GM19372 (cell line): ENCODE data around the gene SAFB2.
A peak's percentile ranks its signal among the peaks of the same experiment; 100 is the strongest.

Experiments
- ATAC-seq: cut with Tn5 transposase; IDR thresholded peaks from one replicate; pipeline ENCODE4 v1.9.1; 2021; ENCODE audit warnings: mild to moderate bottlenecking, low read depth, moderate library complexity; ENCODE audit not compliant: unreplicated experiment

Gene SAFB2

GRCh38 chr19:5622465-5623396 lies at the start of gene SAFB2, which contains the start of gene SAFB:
TSS of gene SAFB2 (minus strand) at chr19:5622776. CDS start at chr19:5622715, 61 bp downstream.
TSS of gene SAFB (plus strand) at chr19:5623083. CDS start at chr19:5623206, 123 bp downstream.
- ATAC-seq, result peak; percentile 90

- no peak for ATAC-seq
Observed at GRCh38 chr19:5671600-5671999, 49.0 kb upstream of the SAFB2 start.

- ATAC-seq, result no peak
Observed at GRCh38 chr19:5669212-5669611, 46.6 kb upstream of the SAFB2 start.

GRCh38 chr19:5667751-5668271 lies 45.2 kb upstream of the SAFB2 start:
- no peak for ATAC-seq

- ATAC-seq, result no peak
Observed at GRCh38 chr19:5666921-5667610, 44.5 kb upstream of the SAFB2 start.

- ATAC-seq, result no peak
Observed at GRCh38 chr19:5665781-5666513, 43.4 kb upstream of the SAFB2 start.

GRCh38 chr19:5664515-5664914 lies 41.9 kb upstream of the SAFB2 start:
- no peak for ATAC-seq

GRCh38 chr19:5663904-5664303 lies 41.3 kb upstream of the SAFB2 start:
- no peak for ATAC-seq

GRCh38 chr19:5661483-5661882 lies 38.9 kb upstream of the SAFB2 start:
- ATAC-seq, result no peak

- ATAC-seq, result no peak
Observed at GRCh38 chr19:5655412-5655811, 32.8 kb upstream of the SAFB2 start.

- no peak for ATAC-seq
Observed at GRCh38 chr19:5654931-5655330, 32.4 kb upstream of the SAFB2 start.

GRCh38 chr19:5652261-5652660 lies 29.7 kb upstream of the SAFB2 start:
- ATAC-seq, result no peak

- no peak for ATAC-seq
Observed at GRCh38 chr19:5651361-5651760, 28.8 kb upstream of the SAFB2 start.

- no peak for ATAC-seq
Observed at GRCh38 chr19:5648464-5648863, 25.9 kb upstream of the SAFB2 start.

GRCh38 chr19:5646703-5647102 lies 24.1 kb upstream of the SAFB2 start:
- ATAC-seq, result no peak

GRCh38 chr19:5645409-5645808 lies 22.8 kb upstream of the SAFB2 start:
- ATAC-seq, result no peak

GRCh38 chr19:5644037-5644436 lies 21.5 kb upstream of the SAFB2 start:
- ATAC-seq, result no peak

- ATAC-seq, result no peak
Observed at GRCh38 chr19:5643060-5643459, 20.5 kb upstream of the SAFB2 start.

GRCh38 chr19:5642204-5642603 lies 19.6 kb upstream of the SAFB2 start:
- no peak for ATAC-seq

GRCh38 chr19:5641171-5641570 lies 18.6 kb upstream of the SAFB2 start:
- ATAC-seq, result no peak

GRCh38 chr19:5637971-5638370 lies 15.4 kb upstream of the SAFB2 start:
- ATAC-seq, result no peak
